Uterus (tissue), 2 donors: ENCODE results near the gene C1orf159.

Experiments used
- CTCF ChIP-seq, 4 experiments: fragments of 200-600 bp in 2 of 4; fragments of 450-650 bp in 2 of 4; sonication (generic) in 2 of 4; IDR thresholded peaks; one replicate each; pipeline ENCODE4 v1.5.1; 2016 to 2019; ENCODE audit warnings: antibody characterized with exemption in 4 of 4, mild to moderate bottlenecking in 2 of 4, moderate library complexity in 1 of 4
- POLR2A ChIP-seq, 2 donors: fragments of 450-650 bp; IDR thresholded peaks; one replicate each; pipeline ENCODE4 v1.6.1; 2016; ENCODE audit warnings: antibody characterized with exemption in 2 of 2, mild to moderate bottlenecking in 1 of 2, moderate library complexity in 1 of 2

GRCh38 chr1:1120866-1121591 is 5.1 kb upstream of the C1orf159 start:
- TF ChIP-seq CTCF (IDR thresholded peaks at IDR 0.05) (no peak), POLR2A (IDR thresholded peaks at IDR 0.05) (no peak)
